ENCODE data around the gene SNAP47.

The SNAP47 gene

GRCh38 chr1:227803933-227804332, 68.7 kb downstream of the SNAP47 start:
- TF ChIP-seq CTCF (conservative IDR thresholded peaks at IDR 0.05; ENCODE audit: low read depth, low read length), result no peak
- H3K4me2 ChIP-seq, result no peak overlapping the region
- no peaks in the 10 kb centered on the region for H3K36me3 ChIP-seq (ENCODE audit: insufficient read depth)
- no peaks in the 10 kb centered on the region for H3K4me1 ChIP-seq (ENCODE audit: low read depth, poor library complexity, severe bottlenecking)
- no peak overlapping the region for H3K27ac ChIP-seq
- no peaks in the 10 kb centered on the region for H3K27me3 ChIP-seq (ENCODE audit: insufficient read depth, low read depth)
- H3K9ac ChIP-seq, result no peak overlapping the region
- no peaks in the 10 kb centered on the region for H3K79me2 ChIP-seq (ENCODE audit: insufficient read depth, low read depth)
- no peak overlapping the region for H3K4me3 ChIP-seq (IDR thresholded peaks at IDR 0.05; ENCODE audit: insufficient read depth, low read depth, low read length)
- no peaks in the 10 kb centered on the region for H4K20me1 ChIP-seq (ENCODE audit: insufficient read depth)
- H2AFZ ChIP-seq (ENCODE audit: low read depth), result no peak overlapping the region

- H4K20me1 ChIP-seq (ENCODE audit: insufficient read depth), result no peaks in the 10 kb centered on the region
These were observed 70.5 kb downstream of the SNAP47 start for GRCh38 chr1:227805606-227806197.

GRCh38 chr1:227808566-227808965, 73.3 kb downstream of the SNAP47 start:
- TF ChIP-seq CTCF (conservative IDR thresholded peaks at IDR 0.05; ENCODE audit: low read depth, low read length), result no peak
- Histone ChIP-seq H3K4me2 (no peak overlapping the region), H3K4me3 (IDR thresholded peaks at IDR 0.05; ENCODE audit: insufficient read depth, low read depth, low read length) (no peak overlapping the region), H4K20me1 (ENCODE audit: insufficient read depth) (no peaks in the 10 kb centered on the region), H3K4me1 (ENCODE audit: low read depth, poor library complexity, severe bottlenecking) (no peaks in the 10 kb centered on the region), H3K79me2 (ENCODE audit: insufficient read depth, low read depth) (no peaks in the 10 kb centered on the region), H3K27me3 (ENCODE audit: insufficient read depth, low read depth) (no peaks in the 10 kb centered on the region), H2AFZ (ENCODE audit: low read depth) (no peak overlapping the region), H3K27ac (no peak overlapping the region), H3K36me3 (ENCODE audit: insufficient read depth) (no peaks in the 10 kb centered on the region), H3K9ac (no peak overlapping the region)

More at GRCh38 chr1:227805606-227806197, 70.5 kb downstream of the SNAP47 start:
- no peaks in the 10 kb centered on the region for H3K36me3 ChIP-seq (ENCODE audit: insufficient read depth)
- H3K79me2 ChIP-seq (ENCODE audit: insufficient read depth, low read depth), result no peaks in the 10 kb centered on the region
- no peak overlapping the region for H2AFZ ChIP-seq (ENCODE audit: low read depth)
- H3K27me3 ChIP-seq (ENCODE audit: insufficient read depth, low read depth), result no peaks in the 10 kb centered on the region
- H3K9ac ChIP-seq, result no peak overlapping the region
- no peaks in the 10 kb centered on the region for H3K4me1 ChIP-seq (ENCODE audit: low read depth, poor library complexity, severe bottlenecking)
- H3K4me2 ChIP-seq, result no peak overlapping the region
- H3K4me3 ChIP-seq (IDR thresholded peaks at IDR 0.05; ENCODE audit: insufficient read depth, low read depth, low read length), result no peak overlapping the region
- no peak overlapping the region for H3K27ac ChIP-seq
- no peak for TF ChIP-seq CTCF (conservative IDR thresholded peaks at IDR 0.05; ENCODE audit: low read depth, low read length)

GRCh38 chr1:227809026-227809425, 73.8 kb downstream of the SNAP47 start:
- Histone ChIP-seq H4K20me1 (ENCODE audit: insufficient read depth) (no peaks in the 10 kb centered on the region), H3K27ac (no peak overlapping the region), H3K36me3 (ENCODE audit: insufficient read depth) (no peaks in the 10 kb centered on the region), H3K4me3 (IDR thresholded peaks at IDR 0.05; ENCODE audit: insufficient read depth, low read depth, low read length) (no peak overlapping the region), H3K4me1 (ENCODE audit: low read depth, poor library complexity, severe bottlenecking) (no peaks in the 10 kb centered on the region), H3K9ac (no peak overlapping the region), H3K27me3 (ENCODE audit: insufficient read depth, low read depth) (no peaks in the 10 kb centered on the region), H2AFZ (ENCODE audit: low read depth) (no peak overlapping the region), H3K79me2 (ENCODE audit: insufficient read depth, low read depth) (no peaks in the 10 kb centered on the region), H3K4me2 (no peak overlapping the region)
- TF ChIP-seq CTCF (conservative IDR thresholded peaks at IDR 0.05; ENCODE audit: low read depth, low read length), result no peak
